Measurements from ENCODE around the gene COPE.
"Not testable (repeated sequence)": the region's sequence is repeated elsewhere in the genome, so short reads cannot be mapped to it uniquely, and the experiment has no call there.

The COPE gene

GRCh38 chr19:18908917-18909619 is 10.1 kb downstream of the COPE start:
- no peak for DNase-seq

- DNase-seq: no peak
Observed at GRCh38 chr19:18906605-18907519, 12.3 kb downstream of the COPE start.

- DNase-seq: no peak
Observed at GRCh38 chr19:18905513-18906236, 13.5 kb downstream of the COPE start.

- DNase-seq: no peak
Observed at GRCh38 chr19:18905058-18905456, 14.1 kb downstream of the COPE start.

GRCh38 chr19:18904334-18905057 is 14.7 kb downstream of the COPE start:
- DNase-seq: no peak

GRCh38 chr19:18903156-18904037 is 15.8 kb downstream of the COPE start:
- no peak for DNase-seq

GRCh38 chr19:18902519-18902918 is 16.7 kb downstream of the COPE start:
- DNase-seq: not testable (repeated sequence)

GRCh38 chr19:18901491-18901890 is 17.7 kb downstream of the COPE start:
- DNase-seq: no peak

- no peak for DNase-seq
Observed at GRCh38 chr19:18900700-18901481, 18.3 kb downstream of the COPE start.

- DNase-seq: no peak
Observed at GRCh38 chr19:18899624-18900560, 19.3 kb downstream of the COPE start.

GRCh38 chr19:18898607-18899408 is 20.4 kb downstream of the COPE start:
- DNase-seq: no peak

- DNase-seq: no peak
Observed at GRCh38 chr19:18898081-18898606, 21.0 kb downstream of the COPE start.

GRCh38 chr19:18897094-18898029 is 21.8 kb downstream of the COPE start:
- no peak for DNase-seq

GRCh38 chr19:18896421-18896841 is 22.8 kb downstream of the COPE start:
- no peak for DNase-seq

- DNase-seq: no peak
Observed at GRCh38 chr19:18895824-18896341, 23.3 kb downstream of the COPE start, which contains the start of gene CERS1. Gene CERS1, minus strand, starts transcription at chr19:18896158. Its CDS starts 86 bp downstream, at chr19:18896072.

GRCh38 chr19:18895038-18895823 is 24.0 kb downstream of the COPE start:
- DNase-seq: peak; percentile 40

Measured in fibroblast of skin of scalp (primary cell).